Hepatocyte (in vitro differentiated cells): Measurements from ENCODE around the gene ACP6. TPM values are rescaled to one million over a fixed set of nuclear protein-coding genes. Genes with fewer than 3 reads are reported as not detected.

Source experiments
- DNase-seq: peaks from one replicate; pipeline ENCODE4 v3.0.0-alpha.2; 2016; ENCODE audit warnings: low spot score
- H2AFZ ChIP-seq: fragments of 200-600 bp; sonication (generic); 2 replicates; pipeline ENCODE4 v1.6.0; 2016; ENCODE audit warnings: antibody characterized with exemption, mild to moderate bottlenecking
- H3K27ac ChIP-seq: fragments of 200-600 bp; sonication (generic); 2 replicates; pipeline ENCODE4 v1.5.1; 2016; ENCODE audit warnings: mild to moderate bottlenecking
- H3K27me3 ChIP-seq: fragments of 200-600 bp; sonication (generic); 2 replicates; pipeline ENCODE4 v1.6.1; 2016
- H3K36me3 ChIP-seq: fragments of 200-600 bp; sonication (generic); replicated peaks from 2 replicates; pipeline ENCODE4 v1.5.1; 2016; ENCODE audit warnings: low read depth; ENCODE audit not compliant: insufficient read depth
- H3K4me1 ChIP-seq: fragments of 200-600 bp; sonication (generic); 2 replicates; pipeline ENCODE4 v1.5.1; 2016; ENCODE audit warnings: mild to moderate bottlenecking, moderate library complexity; ENCODE audit not compliant: insufficient read depth
- H3K4me2 ChIP-seq: fragments of 200-600 bp; sonication (generic); 2 replicates; pipeline ENCODE4 v1.6.0; 2016
- H3K4me3 ChIP-seq: fragments of 200-600 bp; sonication (generic); 2 replicates; pipeline ENCODE4 v1.5.1; 2016; ENCODE audit warnings: mild to moderate bottlenecking
- H3K79me2 ChIP-seq: fragments of 200-600 bp; sonication (generic); 2 replicates; pipeline ENCODE4 v1.6.0; 2017; ENCODE audit warnings: mild to moderate bottlenecking
- H3K9me2 ChIP-seq: fragments of 200-600 bp; sonication (generic); replicated peaks from 2 replicates; pipeline ENCODE4 v1.6.0; 2017; ENCODE audit warnings: mild to moderate bottlenecking; ENCODE audit not compliant: insufficient read depth
- H3K9me3 ChIP-seq: fragments of 200-600 bp; sonication (generic); 2 replicates; pipeline ENCODE4 v1.5.1; 2016; ENCODE audit warnings: low read depth, mild to moderate bottlenecking
- H4K20me1 ChIP-seq: fragments of 200-600 bp; sonication (generic); 2 replicates; pipeline ENCODE4 v1.6.0; 2016; ENCODE audit warnings: mild to moderate bottlenecking; ENCODE audit not compliant: insufficient read depth, poor library complexity, severe bottlenecking
- CTCF ChIP-seq: fragments of 200-600 bp; sonication (generic); IDR thresholded peaks from 2 replicates; pipeline ENCODE4 v1.5.1; 2016; ENCODE audit warnings: antibody characterized with exemption, mild to moderate bottlenecking; ENCODE audit not compliant: poor library complexity
- EZH2 ChIP-seq: fragments of 200-600 bp; sonication (generic); IDR thresholded peaks from 2 replicates; pipeline ENCODE4 v1.6.1; 2016; ENCODE audit warnings: antibody characterized with exemption, mild to moderate bottlenecking, borderline replicate concordance
- EZH2phosphoT487 ChIP-seq: fragments of 200-600 bp; sonication (generic); IDR thresholded peaks from one replicate; pipeline ENCODE4 v1.6.1; 2018; ENCODE audit warnings: antibody characterized with exemption, mild to moderate bottlenecking, low read depth, moderate library complexity; ENCODE audit not compliant: unreplicated experiment, severe bottlenecking
- WGBS: methylation state at CpG from one replicate; pipeline ENCODE4 v1.1.6; 2016; ENCODE audit warnings: low lambda C conversion rate; ENCODE audit errors: missing lambda C conversion rate; 5-methylcytosine and 5-hydroxymethylcytosine counted together
- polyA plus RNA-seq: library from polyadenylated mRNA; unstranded; fragments of >200 nt; fragmentation: Nextera tagmentation; extraction: Ambion mirVana; gene quantifications from 2 replicates; pipeline ENCODE4 v1.2.1, GENCODE V29; 2016
- total RNA-seq: library from RNA; depleted of rRNA; stranded (reverse); fragments of >200 nt; gene quantifications from 2 replicates; pipeline ENCODE4 v1.2.3, GENCODE V29; 2014

ACP6 gene
- total and polyA plus RNA-seq, 2 experiments from 2014 or later, result 16.8 to 29.9 TPM

- H3K36me3 ChIP-seq, result no peaks in the 10 kb centered on the region
- no peaks in the 10 kb centered on the region for H3K4me1 ChIP-seq
- H3K9me3 ChIP-seq, result no peaks in the 10 kb centered on the region
- no peaks in the 10 kb centered on the region for H3K9me2 ChIP-seq
- 54% methylated on average over 1 of the region's 1 CpG for WGBS
- H3K27ac ChIP-seq, result no peak overlapping the region
- DNase-seq, result no peak
- H2AFZ ChIP-seq, result no peak overlapping the region
- no peak overlapping the region for H3K4me2 ChIP-seq
- no peak for TF ChIP-seq CTCF
- no peak for TF ChIP-seq EZH2phosphoT487
- no peak for TF ChIP-seq EZH2
- H3K79me2 ChIP-seq, result no peaks in the 10 kb centered on the region
- no peak overlapping the region for H3K4me3 ChIP-seq
- no peaks in the 10 kb centered on the region for H3K27me3 ChIP-seq
- H4K20me1 ChIP-seq, result no peaks in the 10 kb centered on the region
Observed at GRCh38 chr1:147651466-147651865, 18.9 kb downstream of the ACP6 start.

- no peak overlapping the region for H3K4me3 ChIP-seq
- H3K9me3 ChIP-seq, result no peaks in the 10 kb centered on the region
- no peaks in the 10 kb centered on the region for H3K4me1 ChIP-seq
- no peaks in the 10 kb centered on the region for H3K9me2 ChIP-seq
- no peak for DNase-seq
- H2AFZ ChIP-seq, result no peak overlapping the region
- no peak overlapping the region for H3K4me2 ChIP-seq
- H3K79me2 ChIP-seq, result no peaks in the 10 kb centered on the region
- H4K20me1 ChIP-seq, result no peaks in the 10 kb centered on the region
- TF ChIP-seq CTCF, result no peak
- no peak for TF ChIP-seq EZH2
- no peak for TF ChIP-seq EZH2phosphoT487
- H3K27me3 ChIP-seq, result no peaks in the 10 kb centered on the region
- no peaks in the 10 kb centered on the region for H3K36me3 ChIP-seq
- H3K27ac ChIP-seq, result no peak overlapping the region
- WGBS, result 92% methylated on average over 2 of the region's 2 CpGs
Observed at GRCh38 chr1:147648933-147649332, 21.4 kb downstream of the ACP6 start.

GRCh38 chr1:147647796-147648633, 22.3 kb downstream of the ACP6 start:
- TF ChIP-seq CTCF, result no peak
- no peak for TF ChIP-seq EZH2
- TF ChIP-seq EZH2phosphoT487, result no peak
- DNase-seq, result no peak
- no peak overlapping the region for H2AFZ ChIP-seq
- no peak overlapping the region for H3K4me3 ChIP-seq
- H3K36me3 ChIP-seq, result no peaks in the 10 kb centered on the region
- H3K4me1 ChIP-seq, result no peaks in the 10 kb centered on the region
- no peaks in the 10 kb centered on the region for H3K9me2 ChIP-seq
- no peaks in the 10 kb centered on the region for H3K79me2 ChIP-seq
- H3K27ac ChIP-seq, result no peak overlapping the region
- H3K9me3 ChIP-seq, result no peaks in the 10 kb centered on the region
- H3K4me2 ChIP-seq, result no peak overlapping the region
- no peaks in the 10 kb centered on the region for H4K20me1 ChIP-seq
- no peaks in the 10 kb centered on the region for H3K27me3 ChIP-seq
- 89% methylated on average over 13 of the region's 13 CpGs for WGBS
